HepG2 (cell line): Measurements from ENCODE around the gene GATA5. TPM values are rescaled to one million over a fixed set of nuclear protein-coding genes. Genes with fewer than 3 reads are reported as not detected.
A peak's percentile ranks its signal among the peaks of the same experiment; 100 is the strongest.

Experiments
- ATAC-seq: fragments of 200-7000 bp; cut with Tn5 transposase; 3 replicates; pipeline ENCODE4 v1.9.1; 2020; ENCODE audit warnings: mild to moderate bottlenecking, moderate library complexity
- BruUV-seq: library from RNA; stranded (reverse); fragments of 400-500 nt; replicated peaks from 2 replicates; lab custom pipeline; 2021; lab: Mats Ljungman, UMichigan
- CTCF ChIA-PET: fragments of 300-600 bp; formaldehyde crosslinking; extraction: SDS; loops from one replicate; lab custom pipeline; 2021; ENCODE audit warnings: low total read pairs, inconsistent platforms, low intra/inter-chr PET ratio; lab: Yijun Ruan, JAX
- POLR2A ChIA-PET: fragments of 350-600 bp; sonication (Branson Sonifier 250); formaldehyde crosslinking; loops from one replicate; lab custom pipeline; 2020; ENCODE audit warnings: antibody characterized with exemption, inconsistent platforms; lab: Yijun Ruan, JAX
- DNase-seq: peaks from one replicate; pipeline ENCODE4 v3.0.0-alpha.2; 2015; ENCODE audit warnings: low spot score
- FAIRE-seq: peaks from 3 replicates; lab custom pipeline; 2011; peaks lifted over from hg19 to GRCh38; lab: Jason Lieb, UNC
- H2AFZ ChIP-seq: one replicate; pipeline ENCODE4 v1.6.1; 2011; ENCODE audit warnings: low read length, inconsistent platforms
- H3K27ac ChIP-seq: fragments of 300-600 bp; 3 replicates; pipeline ENCODE4 v1.8.0; 2011; ENCODE audit warnings: mixed run types, mild to moderate bottlenecking, mixed read lengths, low read length, inconsistent platforms; ENCODE audit not compliant: insufficient read depth; ENCODE audit errors: extremely low read length
- H3K27me3 ChIP-seq, 2 experiments: fragments of 200-600 bp in 1 of 2; 2 replicates in 1 of 2; 3 replicates in 1 of 2; pipeline versions ENCODE4 v1.6.0 to v1.8.0; 2011; ENCODE audit warnings: low read length in 2 of 2, mild to moderate bottlenecking in 2 of 2, moderate library complexity in 2 of 2, inconsistent platforms in 1 of 2; ENCODE audit not compliant: insufficient read depth in 2 of 2, control insufficient read depth in 1 of 2
- H3K36me3 ChIP-seq, 2 experiments: fragments of 200-600 bp in 1 of 2; replicated peaks in 1 of 2; 2 replicates in 1 of 2; 3 replicates in 1 of 2; pipeline versions ENCODE4 v1.5.1 to v1.8.0; 2011; ENCODE audit warnings: low read length in 2 of 2, inconsistent platforms in 1 of 2; ENCODE audit not compliant: insufficient read depth in 2 of 2, control insufficient read depth in 1 of 2
- H3K4me1 ChIP-seq: 2 replicates; pipeline ENCODE4 v1.5.1; 2012; ENCODE audit warnings: low read length, inconsistent platforms; ENCODE audit not compliant: insufficient read depth
- H3K4me2 ChIP-seq: 2 replicates; pipeline ENCODE4 v1.6.0; 2011; ENCODE audit warnings: low read depth, low read length, inconsistent platforms
- H3K4me3 ChIP-seq, 3 experiments: fragments of 200-600 bp in 1 of 3; sonication (generic), shearing (Covaris generic) in 1 of 3; replicated peaks in 1 of 3; 2 replicates each; pipeline ENCODE4 v1.5.1; 2011 to 2016; ENCODE audit warnings: low read length in 3 of 3, inconsistent platforms in 2 of 3, low read depth in 2 of 3, mild to moderate bottlenecking in 2 of 3, control low read depth in 1 of 3, mixed read lengths in 1 of 3; ENCODE audit not compliant: insufficient read depth in 1 of 3
- H3K79me2 ChIP-seq: one replicate; pipeline ENCODE4 v1.6.1; 2011; ENCODE audit warnings: low read length, inconsistent platforms; ENCODE audit not compliant: insufficient read depth
- H3K9ac ChIP-seq: 2 replicates; pipeline ENCODE4 v1.6.0; 2011; ENCODE audit warnings: mild to moderate bottlenecking, low read depth, low read length, inconsistent platforms; ENCODE audit not compliant: insufficient read depth
- H3K9me3 ChIP-seq: 2 replicates; pipeline ENCODE4 v1.5.1; 2012; ENCODE audit warnings: mild to moderate bottlenecking, low read length
- H4K20me1 ChIP-seq: 2 replicates; pipeline ENCODE4 v1.6.0; 2011; ENCODE audit warnings: inconsistent platforms, mild to moderate bottlenecking, low read length, moderate library complexity; ENCODE audit not compliant: insufficient read depth
- HMG20B ChIP-seq: conservative IDR thresholded peaks from 2 replicates; pipeline ENCODE4 v1.6.1; 2016; ENCODE audit warnings: missing genetic modification reagents, missing compliant biosample characterization
- HNRNPL ChIP-seq: fragments of 200-400 bp; formaldehyde crosslinking; IDR thresholded peaks from 2 replicates; pipeline ENCODE4 v1.6.1; 2017; ENCODE audit warnings: mild to moderate bottlenecking, low read depth, low read length
- MBNL3 ChIP-seq: fragments of 250-450 bp; sonication (Bioruptor Pico); conservative IDR thresholded peaks from 2 replicates; pipeline ENCODE4 v1.8.0; 2022; ENCODE audit warnings: mild to moderate bottlenecking, inconsistent platforms
- TEAD3 ChIP-seq: optimal IDR thresholded peaks from 2 replicates; pipeline ENCODE3; 2016; ENCODE audit warnings: borderline replicate concordance
- ZNF331 ChIP-seq: sonication (generic); formaldehyde crosslinking; IDR thresholded peaks from 2 replicates; pipeline ENCODE4 v1.4.0; 2020; ENCODE audit warnings: missing genetic modification reagents
- WGBS: methylation state at CpG from one replicate; pipeline ENCODE4 v1.1.6; 2017; ENCODE audit warnings: low lambda C conversion rate; 5-methylcytosine and 5-hydroxymethylcytosine counted together
- in situ Hi-C: cut with HindIII; loops from 2 replicates; pipeline ENCODE4 v1.10.0; 2017; ENCODE audit warnings: low pct_unique_long_range_greater_than_20kb; ENCODE audit not compliant: extremely low pct_ligation_motif_present
- intact Hi-C: fragments of 100-400 bp; cut with micrococcal nuclease; formaldehyde crosslinking; loops from one replicate; pipeline ENCODE4 v1.10.0; 2022; ENCODE audit not compliant: unreplicated experiment
- polyA plus RNA-seq, 8 experiments: library from polyadenylated mRNA; depleted of rRNA in 3 of 8; stranded (reverse) in 7 of 8; unstranded in 1 of 8; fragments of >200 nt; fragmentation: Illumina TruSeq in 4 of 8; extraction: Trizol in 4 of 8; gene quantifications; 2 replicates each; pipeline versions ENCODE4 v1.2.1 to v1.2.3, GENCODE V29; 2011 to 2016; ENCODE audit warnings: low read depth in 4 of 8, missing spikeins in 1 of 8, mixed read lengths in 1 of 8; ENCODE audit not compliant: insufficient read depth in 1 of 8
- total RNA-seq, 5 experiments: library from RNA; depleted of rRNA; stranded (reverse); fragments of >200 nt; fragmentation: Illumina TruSeq; extraction: Trizol; gene quantifications; 2 replicates each; pipeline ENCODE4 v1.2.3, GENCODE V29; 2016; ENCODE audit warnings: low read depth in 1 of 5
- TF ChIP-seq, protein P1 (sequence below): sonication (generic); formaldehyde crosslinking; IDR thresholded peaks from 2 replicates; pipeline ENCODE4 v1.9.0; 2021; ENCODE audit warnings: missing genetic modification reagents, mild to moderate bottlenecking, borderline replicate concordance
- TF ChIP-seq, protein P2 (sequence below): sonication (generic); formaldehyde crosslinking; IDR thresholded peaks from 2 replicates; pipeline ENCODE4 v1.9.0; 2022; ENCODE audit warnings: missing genetic modification reagents, mild to moderate bottlenecking, borderline replicate concordance
- TF ChIP-seq, protein P3 (sequence below): sonication (generic); formaldehyde crosslinking; IDR thresholded peaks from 2 replicates; pipeline ENCODE4 v1.4.0; 2020; ENCODE audit warnings: mild to moderate bottlenecking, missing genetic modification reagents

The GATA5 gene
- total and polyA plus RNA-seq, 2 of the 13 experiments (the other 11 are each of a cell fraction or from before 2014, with no cell fraction given), result 0.12 to 0.20 TPM

DNA sequence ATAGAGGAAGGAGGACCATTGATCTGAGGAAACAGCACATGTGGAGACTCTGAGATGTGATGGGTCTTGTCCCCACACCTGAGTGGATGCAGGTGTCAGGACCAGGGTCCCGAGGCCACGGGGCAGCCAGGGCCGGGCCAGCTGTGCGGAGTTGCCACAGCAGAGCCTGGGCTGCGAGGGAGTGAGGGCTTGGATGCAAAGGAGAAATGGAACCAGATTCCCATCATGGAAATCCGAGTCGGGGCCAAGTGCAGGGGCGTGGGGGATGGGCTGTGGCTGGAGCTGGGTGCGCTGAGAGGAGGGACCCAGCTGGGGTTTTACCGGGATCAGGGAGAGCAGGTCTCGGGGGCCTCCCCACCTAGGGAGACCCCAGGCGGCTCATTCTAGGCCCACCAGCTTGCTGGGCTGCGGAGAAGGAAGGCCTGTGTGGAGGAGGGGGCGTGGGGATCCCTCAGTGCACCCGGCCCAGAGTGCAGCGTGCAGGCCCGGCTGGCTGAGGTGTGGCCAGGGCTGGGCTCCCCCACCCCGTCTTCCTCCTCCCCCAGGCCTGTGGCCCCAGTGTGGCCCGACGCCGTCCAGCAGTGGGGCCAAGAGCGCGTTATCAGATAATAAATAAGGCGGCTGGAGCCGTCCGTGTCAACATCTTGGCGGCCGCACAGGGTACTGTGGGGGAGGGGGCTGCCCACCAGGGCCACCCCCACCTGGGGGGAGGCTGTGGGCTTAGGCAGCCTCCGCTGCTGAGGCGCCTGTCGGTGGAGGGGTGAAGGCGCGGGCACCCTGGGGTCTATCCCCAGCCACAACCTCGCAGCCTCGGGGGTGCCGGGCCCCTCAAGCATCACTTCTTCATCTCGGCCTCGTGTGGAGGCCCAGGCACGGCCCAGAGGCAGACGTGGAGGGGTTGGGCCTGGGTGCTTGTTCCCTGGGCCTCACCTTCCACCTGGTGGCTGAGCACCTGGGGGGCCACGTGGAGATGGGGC is 17.2 kb downstream of the GATA5 start (continued):
- TF ChIP-seq, protein P1, sequence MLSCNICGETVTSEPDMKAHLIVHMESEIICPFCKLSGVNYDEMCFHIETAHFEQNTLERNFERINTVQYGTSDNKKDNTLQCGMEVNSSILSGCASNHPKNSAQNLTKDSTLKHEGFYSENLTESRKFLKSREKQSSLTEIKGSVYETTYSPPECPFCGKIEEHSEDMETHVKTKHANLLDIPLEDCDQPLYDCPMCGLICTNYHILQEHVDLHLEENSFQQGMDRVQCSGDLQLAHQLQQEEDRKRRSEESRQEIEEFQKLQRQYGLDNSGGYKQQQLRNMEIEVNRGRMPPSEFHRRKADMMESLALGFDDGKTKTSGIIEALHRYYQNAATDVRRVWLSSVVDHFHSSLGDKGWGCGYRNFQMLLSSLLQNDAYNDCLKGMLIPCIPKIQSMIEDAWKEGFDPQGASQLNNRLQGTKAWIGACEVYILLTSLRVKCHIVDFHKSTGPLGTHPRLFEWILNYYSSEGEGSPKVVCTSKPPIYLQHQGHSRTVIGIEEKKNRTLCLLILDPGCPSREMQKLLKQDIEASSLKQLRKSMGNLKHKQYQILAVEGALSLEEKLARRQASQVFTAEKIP (CRISPR knock-in tag), result no peak
- TF ChIP-seq ZNF331 (CRISPR knock-in tag) (no peak), HNRNPL (no peak), HMG20B (CRISPR knock-in tag) (no peak), TEAD3 (CRISPR knock-in tag) (no peak)
- TF ChIP-seq, protein P2, sequence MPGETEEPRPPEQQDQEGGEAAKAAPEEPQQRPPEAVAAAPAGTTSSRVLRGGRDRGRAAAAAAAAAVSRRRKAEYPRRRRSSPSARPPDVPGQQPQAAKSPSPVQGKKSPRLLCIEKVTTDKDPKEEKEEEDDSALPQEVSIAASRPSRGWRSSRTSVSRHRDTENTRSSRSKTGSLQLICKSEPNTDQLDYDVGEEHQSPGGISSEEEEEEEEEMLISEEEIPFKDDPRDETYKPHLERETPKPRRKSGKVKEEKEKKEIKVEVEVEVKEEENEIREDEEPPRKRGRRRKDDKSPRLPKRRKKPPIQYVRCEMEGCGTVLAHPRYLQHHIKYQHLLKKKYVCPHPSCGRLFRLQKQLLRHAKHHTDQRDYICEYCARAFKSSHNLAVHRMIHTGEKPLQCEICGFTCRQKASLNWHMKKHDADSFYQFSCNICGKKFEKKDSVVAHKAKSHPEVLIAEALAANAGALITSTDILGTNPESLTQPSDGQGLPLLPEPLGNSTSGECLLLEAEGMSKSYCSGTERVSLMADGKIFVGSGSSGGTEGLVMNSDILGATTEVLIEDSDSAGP (CRISPR knock-in tag), result no peak
- TF ChIP-seq, all 625 proteins: peak for 2

DNA sequence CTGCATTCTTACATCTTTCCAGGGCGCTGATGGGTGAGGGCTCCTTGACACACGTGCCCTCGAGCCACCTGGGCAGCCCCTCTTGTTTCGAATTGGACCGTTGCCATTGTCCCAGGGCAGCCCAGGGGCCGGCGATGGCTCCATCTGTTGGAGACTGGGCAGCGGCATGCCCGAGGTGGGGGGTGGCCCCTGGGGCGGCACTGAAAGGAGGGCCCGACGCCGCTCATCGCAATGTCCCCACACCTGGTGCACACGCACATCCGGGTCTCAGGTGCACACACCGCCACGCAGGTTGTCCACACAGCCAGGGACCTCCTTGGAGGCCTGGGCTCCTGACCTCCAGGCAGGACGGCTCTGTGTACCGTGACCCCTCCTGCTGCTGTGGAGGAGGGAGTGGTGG is 18.0 kb downstream of the GATA5 start:
- Histone ChIP-seq H3K4me3 (no peak overlapping the region), H3K27ac (no peak overlapping the region), H3K4me2 (no peak overlapping the region), H3K27me3 (peaks cover 43 to 93% of the 10 kb centered on the region in 2 experiments), H2AFZ (no peak overlapping the region), H3K36me3 (no peaks in the 10 kb centered on the region), H3K9me3 (no peaks in the 10 kb centered on the region), H3K9ac (no peak overlapping the region), H3K79me2 (no peaks in the 10 kb centered on the region)
- POLR2A ChIA-PET, result no interaction called here
- ATAC-seq (no peak), DNase-seq (no peak)
- in situ Hi-C loops (no loop called here), intact Hi-C loops (no loop called here)
- no TSS peak for BruUV-seq
- CTCF ChIA-PET, result no interaction called here
- TF ChIP-seq MBNL3 (CRISPR knock-in tag), result no peak
- TF ChIP-seq, protein P3, sequence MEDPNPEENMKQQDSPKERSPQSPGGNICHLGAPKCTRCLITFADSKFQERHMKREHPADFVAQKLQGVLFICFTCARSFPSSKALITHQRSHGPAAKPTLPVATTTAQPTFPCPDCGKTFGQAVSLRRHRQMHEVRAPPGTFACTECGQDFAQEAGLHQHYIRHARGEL (CRISPR knock-in tag), result 0 out of 2 replicates have a peak, but pooled peaks have one; percentile 55
- TF ChIP-seq, all 625 proteins: peak for 1
- H4K20me1 ChIP-seq, result no peaks in the 10 kb centered on the region; the same call in 1 of the 2 replicates
- no peaks in the 10 kb centered on the region for H3K4me1 ChIP-seq
- 51% methylated on average over 15 of the region's 20 CpGs for WGBS
- no peak for FAIRE-seq
